SJCRH30 (cell line): Measurements from ENCODE around the gene WRAP53. TPM values are rescaled to one million over a fixed set of nuclear protein-coding genes. Genes with fewer than 3 reads are reported as not detected.

Source experiments
- DNase-seq, 2 experiments: peaks; one replicate each; pipeline ENCODE4 v3.0.0-alpha.2; 2015 to 2020
- H3K27ac ChIP-seq: fragments of 250-450 bp; sonication (Bioruptor Pico); 2 replicates; pipeline ENCODE4 v1.5.1; 2020; ENCODE audit warnings: mild to moderate bottlenecking, moderate library complexity
- H3K27me3 ChIP-seq: fragments of 250-450 bp; sonication (Bioruptor Pico); 2 replicates; pipeline ENCODE4 v1.5.1; 2020; ENCODE audit warnings: mild to moderate bottlenecking, moderate library complexity
- H3K36me3 ChIP-seq: fragments of 250-450 bp; sonication (Bioruptor Pico); 2 replicates; pipeline ENCODE4 v1.5.1; 2020; ENCODE audit warnings: mild to moderate bottlenecking, moderate library complexity
- H3K4me1 ChIP-seq: fragments of 250-450 bp; sonication (Bioruptor Pico); 2 replicates; pipeline ENCODE4 v1.5.1; 2020; ENCODE audit warnings: mild to moderate bottlenecking, moderate library complexity
- H3K4me3 ChIP-seq: fragments of 250-450 bp; sonication (Bioruptor Pico); 2 replicates; pipeline ENCODE4 v1.5.1; 2020; ENCODE audit warnings: mild to moderate bottlenecking, moderate library complexity
- H3K9me3 ChIP-seq: fragments of 250-450 bp; sonication (Bioruptor Pico); replicated peaks from 2 replicates; pipeline ENCODE4 v1.5.1; 2020; ENCODE audit warnings: mild to moderate bottlenecking, moderate library complexity
- total RNA-seq: library from RNA; depleted of rRNA; stranded (reverse); fragments of >200 nt; shearing (Covaris generic); gene quantifications from 2 replicates; pipeline ENCODE4 v1.2.3, GENCODE V29; 2014

WRAP53 gene
- total RNA-seq, 1 experiment from 2014 or later: 15.6 TPM

- no peaks in the 10 kb centered on the region for H3K4me1 ChIP-seq
- no peak overlapping the region for H3K4me3 ChIP-seq
- H3K27me3 ChIP-seq: no peaks in the 10 kb centered on the region
- no peak overlapping the region for H3K27ac ChIP-seq
- no peaks in the 10 kb centered on the region for H3K36me3 ChIP-seq
- no peaks in the 10 kb centered on the region for H3K9me3 ChIP-seq
- no peak for DNase-seq
These were observed 9.7 kb downstream of the WRAP53 start for GRCh38 chr17:7697828-7698588.

- Histone ChIP-seq H3K4me3 (no peak overlapping the region), H3K4me1 (no peaks in the 10 kb centered on the region)
- DNase-seq: no peak
These were observed 12.2 kb downstream of the WRAP53 start for GRCh38 chr17:7700510-7700909.

GRCh38 chr17:7701681-7702080 is 13.4 kb downstream of the WRAP53 start:
- Histone ChIP-seq H3K4me1 (no peaks in the 10 kb centered on the region), H3K36me3 (no peaks in the 10 kb centered on the region), H3K27me3 (no peaks in the 10 kb centered on the region), H3K9me3 (no peaks in the 10 kb centered on the region), H3K4me3 (no peak overlapping the region), H3K27ac (no peak overlapping the region)
- no peak for DNase-seq

More at GRCh38 chr17:7700510-7700909, 12.2 kb downstream of the WRAP53 start:
- no peak overlapping the region for H3K27ac ChIP-seq
- no peaks in the 10 kb centered on the region for H3K36me3 ChIP-seq
- H3K9me3 ChIP-seq: no peaks in the 10 kb centered on the region
- no peaks in the 10 kb centered on the region for H3K27me3 ChIP-seq

- no peak overlapping the region for H3K27ac ChIP-seq
- H3K4me3 ChIP-seq: no peak overlapping the region
- no peaks in the 10 kb centered on the region for H3K36me3 ChIP-seq
- no peaks in the 10 kb centered on the region for H3K27me3 ChIP-seq
- no peaks in the 10 kb centered on the region for H3K4me1 ChIP-seq
- DNase-seq: no peak
- H3K9me3 ChIP-seq: no peaks in the 10 kb centered on the region
These were observed 14.5 kb downstream of the WRAP53 start for GRCh38 chr17:7702776-7703175.

- H3K36me3 ChIP-seq: no peaks in the 10 kb centered on the region
- H3K9me3 ChIP-seq: no peaks in the 10 kb centered on the region
- peak in 1 of 2 experiments; percentile 29 for DNase-seq
- H3K4me1 ChIP-seq: no peaks in the 10 kb centered on the region
- H3K4me3 ChIP-seq: no peak overlapping the region
- no peaks in the 10 kb centered on the region for H3K27me3 ChIP-seq
- H3K27ac ChIP-seq: no peak overlapping the region
These were observed 15.6 kb downstream of the WRAP53 start for GRCh38 chr17:7703584-7704479.

GRCh38 chr17:7704601-7705268 is 16.5 kb downstream of the WRAP53 start, which contains the start of gene EFNB3:
Gene EFNB3, plus strand, starts transcription at chr17:7705202. Its CDS starts 397 bp downstream, at chr17:7705599.
- no peaks in the 10 kb centered on the region for H3K27me3 ChIP-seq
- no peak within 1 kb of the TSS for H3K27ac ChIP-seq
- H3K9me3 ChIP-seq: no peaks in the 10 kb centered on the region
- peak; percentile 53 to 62 for DNase-seq
- no peaks in the 10 kb centered on the region for H3K4me1 ChIP-seq
- H3K4me3 ChIP-seq: peak within 1 kb of the TSS; percentile 61
- H3K36me3 ChIP-seq: no peaks in the 10 kb centered on the region

- Histone ChIP-seq H3K4me3 (peak overlapping the region; percentile 61), H3K4me1 (no peaks in the 10 kb centered on the region)
These were observed 17.3 kb downstream of the WRAP53 start for GRCh38 chr17:7705269-7706255.

GRCh38 chr17:7706631-7707354 is 18.5 kb downstream of the WRAP53 start:
- H3K27me3 ChIP-seq: no peaks in the 10 kb centered on the region

More at GRCh38 chr17:7705269-7706255, 17.3 kb downstream of the WRAP53 start:
- no peaks in the 10 kb centered on the region for H3K27me3 ChIP-seq
- DNase-seq: no peak
- H3K36me3 ChIP-seq: no peaks in the 10 kb centered on the region
- H3K27ac ChIP-seq: no peak overlapping the region
- H3K9me3 ChIP-seq: no peaks in the 10 kb centered on the region

GRCh38 chr17:7707446-7707845 is 19.2 kb downstream of the WRAP53 start:
- Histone ChIP-seq H3K27me3 (no peaks in the 10 kb centered on the region), H3K27ac (no peak overlapping the region), H3K4me3 (no peak overlapping the region), H3K9me3 (no peaks in the 10 kb centered on the region), H3K4me1 (no peaks in the 10 kb centered on the region), H3K36me3 (no peaks in the 10 kb centered on the region)
- DNase-seq: no peak

More at GRCh38 chr17:7706631-7707354, 18.5 kb downstream of the WRAP53 start:
- no peaks in the 10 kb centered on the region for H3K9me3 ChIP-seq
- no peak for DNase-seq
- H3K4me1 ChIP-seq: no peaks in the 10 kb centered on the region
- no peak overlapping the region for H3K4me3 ChIP-seq
- no peak overlapping the region for H3K27ac ChIP-seq
- no peaks in the 10 kb centered on the region for H3K36me3 ChIP-seq

- H3K36me3 ChIP-seq: no peaks in the 10 kb centered on the region
- no peaks in the 10 kb centered on the region for H3K9me3 ChIP-seq
- H3K27ac ChIP-seq: no peak overlapping the region
- H3K4me3 ChIP-seq: no peak overlapping the region
- DNase-seq: no peak
- H3K27me3 ChIP-seq: no peaks in the 10 kb centered on the region
- H3K4me1 ChIP-seq: no peaks in the 10 kb centered on the region
These were observed 19.8 kb downstream of the WRAP53 start for GRCh38 chr17:7707858-7708750.

- H3K36me3 ChIP-seq: no peaks in the 10 kb centered on the region
- no peak overlapping the region for H3K4me3 ChIP-seq
- no peaks in the 10 kb centered on the region for H3K27me3 ChIP-seq
- H3K4me1 ChIP-seq: no peaks in the 10 kb centered on the region
- no peaks in the 10 kb centered on the region for H3K9me3 ChIP-seq
- no peak for DNase-seq
- H3K27ac ChIP-seq: no peak overlapping the region
These were observed 20.8 kb downstream of the WRAP53 start for GRCh38 chr17:7709031-7709430.

GRCh38 chr17:7710301-7710700 is 22.0 kb downstream of the WRAP53 start:
- no peak overlapping the region for H3K4me3 ChIP-seq
- H3K9me3 ChIP-seq: no peaks in the 10 kb centered on the region
- no peaks in the 10 kb centered on the region for H3K4me1 ChIP-seq
- no peak for DNase-seq
- no peak overlapping the region for H3K27ac ChIP-seq
- H3K27me3 ChIP-seq: no peaks in the 10 kb centered on the region
- H3K36me3 ChIP-seq: no peaks in the 10 kb centered on the region
